GM18870 (cell line): Measurements from ENCODE around the gene CFAP43.

ENCODE experiments used
- ATAC-seq: cut with Tn5 transposase; IDR thresholded peaks from one replicate; pipeline ENCODE4 v1.9.1; 2021; ENCODE audit warnings: moderate library complexity; ENCODE audit not compliant: unreplicated experiment

The CFAP43 gene

GRCh38 chr10:104099941-104100340, 132.2 kb downstream of the CFAP43 start:
- no peak for ATAC-seq

GRCh38 chr10:104099269-104099668, 132.9 kb downstream of the CFAP43 start:
- ATAC-seq, result no peak

- no peak for ATAC-seq
Observed at GRCh38 chr10:104098358-104098925, 133.7 kb downstream of the CFAP43 start.

GRCh38 chr10:104096692-104097091, 135.5 kb downstream of the CFAP43 start:
- ATAC-seq, result no peak

- ATAC-seq, result no peak
Observed at GRCh38 chr10:104092749-104093148, 139.4 kb downstream of the CFAP43 start.

GRCh38 chr10:104090611-104091010, 141.6 kb downstream of the CFAP43 start:
- ATAC-seq, result no peak

- ATAC-seq, result no peak
Observed at GRCh38 chr10:104089621-104090020, 142.5 kb downstream of the CFAP43 start.

GRCh38 chr10:104088239-104088638, 143.9 kb downstream of the CFAP43 start:
- ATAC-seq, result no peak

- no peak for ATAC-seq
Observed at GRCh38 chr10:104085801-104086400, 146.3 kb downstream of the CFAP43 start, which contains the start of gene COL17A1. Gene COL17A1 (minus strand): TSS chr10:104085880. CDS start chr10:104080673, 5,207 bp downstream.

- no peak for ATAC-seq
Observed at GRCh38 chr10:104084482-104085142, 147.6 kb downstream of the CFAP43 start.

GRCh38 chr10:104081998-104082397, 150.2 kb downstream of the CFAP43 start:
- no peak for ATAC-seq

- no peak for ATAC-seq
Observed at GRCh38 chr10:104080762-104081161, 151.4 kb downstream of the CFAP43 start.
